SJCRH30 (cell line): Measurements from ENCODE around the gene MAST2. TPM values are rescaled to one million over a fixed set of nuclear protein-coding genes. Genes with fewer than 3 reads are reported as not detected.
A peak's percentile ranks its signal among the peaks of the same experiment; 100 is the strongest.

Experiments
- DNase-seq, 2 experiments: peaks; one replicate each; pipeline ENCODE4 v3.0.0-alpha.2; 2015 to 2020
- H3K27ac ChIP-seq: fragments of 250-450 bp; sonication (Bioruptor Pico); 2 replicates; pipeline ENCODE4 v1.5.1; 2020; ENCODE audit warnings: mild to moderate bottlenecking, moderate library complexity
- H3K27me3 ChIP-seq: fragments of 250-450 bp; sonication (Bioruptor Pico); 2 replicates; pipeline ENCODE4 v1.5.1; 2020; ENCODE audit warnings: mild to moderate bottlenecking, moderate library complexity
- H3K36me3 ChIP-seq: fragments of 250-450 bp; sonication (Bioruptor Pico); 2 replicates; pipeline ENCODE4 v1.5.1; 2020; ENCODE audit warnings: mild to moderate bottlenecking, moderate library complexity
- H3K4me1 ChIP-seq: fragments of 250-450 bp; sonication (Bioruptor Pico); 2 replicates; pipeline ENCODE4 v1.5.1; 2020; ENCODE audit warnings: mild to moderate bottlenecking, moderate library complexity
- H3K4me3 ChIP-seq: fragments of 250-450 bp; sonication (Bioruptor Pico); 2 replicates; pipeline ENCODE4 v1.5.1; 2020; ENCODE audit warnings: mild to moderate bottlenecking, moderate library complexity
- H3K9me3 ChIP-seq: fragments of 250-450 bp; sonication (Bioruptor Pico); replicated peaks from 2 replicates; pipeline ENCODE4 v1.5.1; 2020; ENCODE audit warnings: mild to moderate bottlenecking, moderate library complexity
- total RNA-seq: library from RNA; depleted of rRNA; stranded (reverse); fragments of >200 nt; shearing (Covaris generic); gene quantifications from 2 replicates; pipeline ENCODE4 v1.2.3, GENCODE V29; 2014

The MAST2 gene
- total RNA-seq, 1 experiment from 2014 or later = 46.5 TPM

- Histone ChIP-seq H3K36me3 (peaks cover 35% of the 10 kb centered on the region), H3K27ac (no peak overlapping the region), H3K4me1 (no peaks in the 10 kb centered on the region), H3K4me3 (no peak overlapping the region), H3K27me3 (no peaks in the 10 kb centered on the region), H3K9me3 (peaks cover 4% of the 10 kb centered on the region; the same call in 1 of the 2 replicates)
- DNase-seq = no peak
These were observed 216.6 kb downstream of the MAST2 start for GRCh38 chr1:46020010-46020409.

- Histone ChIP-seq H3K27me3 (no peaks in the 10 kb centered on the region), H3K36me3 (peaks cover 35% of the 10 kb centered on the region), H3K4me1 (no peaks in the 10 kb centered on the region), H3K27ac (no peak overlapping the region), H3K9me3 (peaks cover 4% of the 10 kb centered on the region; the same call in 1 of the 2 replicates), H3K4me3 (no peak overlapping the region)
- DNase-seq = no peak
These were observed 217.9 kb downstream of the MAST2 start for GRCh38 chr1:46021046-46021996.

- Histone ChIP-seq H3K27me3 (no peaks in the 10 kb centered on the region), H3K9me3 (no peaks in the 10 kb centered on the region), H3K36me3 (peaks cover 45% of the 10 kb centered on the region), H3K27ac (no peak overlapping the region), H3K4me1 (no peaks in the 10 kb centered on the region), H3K4me3 (no peak overlapping the region)
- DNase-seq = no peak
These were observed 223.1 kb downstream of the MAST2 start for GRCh38 chr1:46026531-46026930.

- Histone ChIP-seq H3K4me3 (no peak overlapping the region), H3K27me3 (no peaks in the 10 kb centered on the region), H3K36me3 (peaks cover 38% of the 10 kb centered on the region), H3K27ac (no peak overlapping the region), H3K9me3 (no peaks in the 10 kb centered on the region), H3K4me1 (no peaks in the 10 kb centered on the region)
- DNase-seq = no peak
These were observed 224.6 kb downstream of the MAST2 start for GRCh38 chr1:46027788-46028573.

GRCh38 chr1:46030074-46030870 is 226.9 kb downstream of the MAST2 start:
- Histone ChIP-seq H3K9me3 (no peaks in the 10 kb centered on the region), H3K27ac (no peak overlapping the region), H3K36me3 (peaks cover 21% of the 10 kb centered on the region), H3K27me3 (no peaks in the 10 kb centered on the region), H3K4me1 (no peaks in the 10 kb centered on the region), H3K4me3 (no peak overlapping the region)
- no peak for DNase-seq

GRCh38 chr1:46030876-46031660 is 227.7 kb downstream of the MAST2 start:
- H3K36me3 ChIP-seq = peaks cover 21% of the 10 kb centered on the region
- no peaks in the 10 kb centered on the region for H3K4me1 ChIP-seq
- no peak overlapping the region for H3K27ac ChIP-seq
- no peak overlapping the region for H3K4me3 ChIP-seq
- no peaks in the 10 kb centered on the region for H3K27me3 ChIP-seq
- no peaks in the 10 kb centered on the region for H3K9me3 ChIP-seq
- no peak for DNase-seq

GRCh38 chr1:46034601-46035516 is 231.4 kb downstream of the MAST2 start:
- H3K36me3 ChIP-seq = peaks cover 9% of the 10 kb centered on the region
- DNase-seq = no peak
- no peak overlapping the region for H3K27ac ChIP-seq
- H3K4me1 ChIP-seq = no peaks in the 10 kb centered on the region
- H3K27me3 ChIP-seq = no peaks in the 10 kb centered on the region
- no peaks in the 10 kb centered on the region for H3K9me3 ChIP-seq
- no peak overlapping the region for H3K4me3 ChIP-seq

GRCh38 chr1:46036894-46037839 is 233.8 kb downstream of the MAST2 start:
- DNase-seq = peak; percentile 78 to 92
- Histone ChIP-seq H3K27me3 (no peaks in the 10 kb centered on the region), H3K27ac (no peak overlapping the region), H3K36me3 (peaks cover 2% of the 10 kb centered on the region), H3K4me3 (no peak overlapping the region), H3K9me3 (no peaks in the 10 kb centered on the region), H3K4me1 (no peaks in the 10 kb centered on the region)

- peaks cover 7% of the 10 kb centered on the region for H3K36me3 ChIP-seq
- no peaks in the 10 kb centered on the region for H3K27me3 ChIP-seq
- no peak overlapping the region for H3K4me3 ChIP-seq
- no peaks in the 10 kb centered on the region for H3K4me1 ChIP-seq
- no peak for DNase-seq
- H3K9me3 ChIP-seq = no peaks in the 10 kb centered on the region
- H3K27ac ChIP-seq = no peak overlapping the region
These were observed 236.2 kb downstream of the MAST2 start for GRCh38 chr1:46039571-46040052.

GRCh38 chr1:46041551-46041950 is 238.1 kb downstream of the MAST2 start:
- H3K4me3 ChIP-seq = no peak overlapping the region
- H3K27me3 ChIP-seq = no peaks in the 10 kb centered on the region
- no peaks in the 10 kb centered on the region for H3K4me1 ChIP-seq
- DNase-seq = no peak
- no peaks in the 10 kb centered on the region for H3K9me3 ChIP-seq
- no peak overlapping the region for H3K27ac ChIP-seq
- H3K36me3 ChIP-seq = peaks cover 15% of the 10 kb centered on the region

- H3K9me3 ChIP-seq = no peaks in the 10 kb centered on the region
- H3K4me1 ChIP-seq = no peaks in the 10 kb centered on the region
- no peak overlapping the region for H3K4me3 ChIP-seq
- no peaks in the 10 kb centered on the region for H3K27me3 ChIP-seq
- H3K36me3 ChIP-seq = peaks cover 15% of the 10 kb centered on the region
- DNase-seq = no peak
- H3K27ac ChIP-seq = no peak overlapping the region
These were observed 238.6 kb downstream of the MAST2 start for GRCh38 chr1:46041974-46042373.

GRCh38 chr1:46043458-46044017 is 240.1 kb downstream of the MAST2 start:
- H3K27me3 ChIP-seq = no peaks in the 10 kb centered on the region
- no peak for DNase-seq
- H3K36me3 ChIP-seq = peaks cover 15% of the 10 kb centered on the region
- H3K4me3 ChIP-seq = no peak overlapping the region
- H3K9me3 ChIP-seq = no peaks in the 10 kb centered on the region
- no peaks in the 10 kb centered on the region for H3K4me1 ChIP-seq
- no peak overlapping the region for H3K27ac ChIP-seq
